GM12878 (cell line): ENCODE data around the gene GOSR2. TPM values are rescaled to one million over a fixed set of nuclear protein-coding genes. Genes with fewer than 3 reads are reported as not detected.

Experiments
- ATAC-seq: fragments of 200-7000 bp; cut with Tn5 transposase; 3 replicates; pipeline ENCODE4 v1.9.1; 2020; ENCODE audit warnings: mild to moderate bottlenecking, moderate library complexity
- BruUV-seq: library from RNA; stranded (reverse); fragments of 400-500 nt; replicated peaks from 2 replicates; lab custom pipeline; 2021; lab: Mats Ljungman, UMichigan
- CTCF ChIA-PET: fragments of 300-600 bp; sonication (Branson Sonifier 250); formaldehyde crosslinking; extraction: SDS; loops from one replicate; lab custom pipeline; 2021; ENCODE audit warnings: inconsistent platforms; lab: Yijun Ruan, JAX
- POLR2A ChIA-PET: fragments of 350-600 bp; formaldehyde crosslinking; extraction: SDS; loops from one replicate; lab custom pipeline; 2021; ENCODE audit warnings: inconsistent platforms; lab: Charles Lee
- RAD21 ChIA-PET: fragments of 300-600 bp; sonication (Branson Sonifier 250); formaldehyde crosslinking; loops from one replicate; lab custom pipeline; 2023; ENCODE audit warnings: antibody characterized with exemption; ENCODE audit not compliant: unreplicated experiment; lab: Charles Lee
- SMC1A ChIA-PET: fragments of 300-600 bp; sonication (Branson Sonifier 250); formaldehyde crosslinking; loops from one replicate; lab custom pipeline; 2023; ENCODE audit not compliant: unreplicated experiment, uncharacterized antibody; lab: Charles Lee
- DNase-seq: peaks from one replicate; pipeline ENCODE4 v3.0.0-alpha.2; 2011; ENCODE audit warnings: low read depth, low spot score
- FAIRE-seq: peaks from 3 replicates; lab custom pipeline; 2011; peaks lifted over from hg19 to GRCh38; lab: Jason Lieb, UNC
- H2AFZ ChIP-seq: 2 replicates; pipeline ENCODE4 v1.6.0; 2011; ENCODE audit warnings: low read depth, low read length, control low read depth; ENCODE audit not compliant: control insufficient read depth
- H3K27ac ChIP-seq: 2 replicates; pipeline ENCODE4 v1.5.1; 2011; ENCODE audit warnings: control low read depth; ENCODE audit not compliant: control insufficient read depth, insufficient read depth
- H3K27me3 ChIP-seq, 2 experiments: replicated peaks in 1 of 2; 2 replicates each; pipeline versions ENCODE4 v1.6.0 to v1.6.1; 2011; ENCODE audit warnings: low read length in 1 of 2; ENCODE audit not compliant: control insufficient read depth in 2 of 2, insufficient read depth in 2 of 2
- H3K36me3 ChIP-seq, 2 experiments: 2 replicates each; pipeline ENCODE4 v1.5.1; 2011; ENCODE audit warnings: low read length in 1 of 2; ENCODE audit not compliant: control insufficient read depth in 2 of 2, insufficient read depth in 2 of 2
- H3K4me1 ChIP-seq: 2 replicates; pipeline ENCODE4 v1.6.1; 2011; ENCODE audit warnings: mild to moderate bottlenecking, low read length, moderate library complexity, mixed read lengths; ENCODE audit not compliant: control insufficient read depth, insufficient read depth
- H3K4me2 ChIP-seq: 2 replicates; pipeline ENCODE4 v1.6.0; 2011; ENCODE audit warnings: control low read depth; ENCODE audit not compliant: control insufficient read depth, insufficient read depth
- H3K4me3 ChIP-seq: fragments of 200-600 bp; sonication (generic); 2 replicates; pipeline ENCODE4 v1.5.1; 2016
- H3K79me2 ChIP-seq: 2 replicates; pipeline ENCODE4 v1.6.0; 2011; ENCODE audit warnings: low read length; ENCODE audit not compliant: control insufficient read depth, insufficient read depth
- H3K9ac ChIP-seq: 2 replicates; pipeline ENCODE4 v1.8.0; 2011; ENCODE audit warnings: low read length, control low read depth, mixed read lengths; ENCODE audit not compliant: control insufficient read depth, insufficient read depth
- H3K9me3 ChIP-seq: replicated peaks from 3 replicates; pipeline ENCODE4 v1.5.1; 2011; ENCODE audit warnings: mild to moderate bottlenecking, low read length; ENCODE audit not compliant: control insufficient read depth, insufficient read depth
- H4K20me1 ChIP-seq: 2 replicates; pipeline ENCODE4 v1.6.0; 2011; ENCODE audit not compliant: control insufficient read depth, insufficient read depth
- CHD1 ChIP-seq: IDR thresholded peaks from 2 replicates; pipeline ENCODE4 v1.6.1; 2012; ENCODE audit warnings: low read depth, low read length, improper control_type of control experiment
- DPF2 ChIP-seq: fragments of 450-650 bp; IDR thresholded peaks from 2 replicates; pipeline ENCODE4 v1.6.1; 2017; ENCODE audit warnings: mild to moderate bottlenecking
- E2F8 ChIP-seq: fragments of 450-650 bp; IDR thresholded peaks from 2 replicates; pipeline ENCODE4 v1.6.1; 2018; ENCODE audit warnings: mild to moderate bottlenecking, low read depth, moderate library complexity; ENCODE audit not compliant: partially characterized antibody
- MYC ChIP-seq: IDR thresholded peaks from 2 replicates; pipeline ENCODE4 v1.6.1; 2011; ENCODE audit warnings: mild to moderate bottlenecking, low read length, moderate library complexity, inconsistent platforms; ENCODE audit not compliant: insufficient read depth, insufficient replicate concordance, insufficient read length, severe bottlenecking
- POLR2A ChIP-seq: IDR thresholded peaks from 2 replicates; pipeline ENCODE4 v1.6.1; 2011; ENCODE audit warnings: low read depth, mild to moderate bottlenecking, low read length
- WGBS: methylation state at CpG from one replicate; pipeline ENCODE4 v1.1.6; 2016; ENCODE audit warnings: low lambda C conversion rate; ENCODE audit not compliant: insufficient replicate concordance, insufficient coverage; ENCODE audit errors: missing lambda C conversion rate; 5-methylcytosine and 5-hydroxymethylcytosine counted together
- in situ Hi-C: fragments of 300-500 bp; cut with MboI; formaldehyde crosslinking; loops from 9 replicates; pipeline ENCODE4 v1.14.3; 2018; ENCODE audit warnings: mixed read lengths
- intact Hi-C: fragments of 100-400 bp; cut with micrococcal nuclease; formaldehyde crosslinking; loops from one replicate; pipeline ENCODE4 v1.14.2; 2022; ENCODE audit not compliant: unreplicated experiment
- polyA plus RNA-seq, 11 experiments: library from polyadenylated mRNA; depleted of rRNA in 4 of 11; unstranded in 6 of 11; stranded (reverse) in 5 of 11; fragments of >200 nt; fragmentation: Nextera tagmentation in 4 of 11; fragmentation: Illumina TruSeq in 1 of 11; extraction: Ambion mirVana in 4 of 11; extraction: Trizol in 1 of 11; gene quantifications; 1 replicate in 1 of 11; 2 replicates in 10 of 11; pipeline versions ENCODE4 v1.2.1 to v1.2.3, GENCODE V29; 2011 to 2016; ENCODE audit warnings: inconsistent platforms in 2 of 11, missing spikeins in 2 of 11, low read depth in 1 of 11
- total RNA-seq, 4 experiments: library from RNA; depleted of rRNA in 3 of 4; stranded (reverse); fragments of >200 nt in 3 of 4; fragmentation: Illumina TruSeq in 1 of 4; extraction: Trizol in 1 of 4; gene quantifications; 2 replicates each; pipeline versions ENCODE4 v1.2.1 to v1.2.3, GENCODE V29; 2013 to 2021

GOSR2 gene
- total and polyA plus RNA-seq, 10 of the 15 experiments (the other 5 are each of a cell fraction or from before 2014, with no cell fraction given) = 30.1 to 64.5 (median 47.0) TPM

- TF ChIP-seq E2F8 = no peak
- no peak for TF ChIP-seq POLR2A
- TF ChIP-seq MYC = no peak
- no peak for TF ChIP-seq DPF2
- TF ChIP-seq CHD1 = no peak
- Histone ChIP-seq H3K36me3 (no peaks in the 10 kb centered on the region), H3K9ac (no peak overlapping the region), H3K79me2 (no peaks in the 10 kb centered on the region), H3K4me2 (no peak overlapping the region), H3K27ac (no peak overlapping the region), H3K27me3 (no peaks in the 10 kb centered on the region), H2AFZ (no peak overlapping the region), H3K4me1 (no peaks in the 10 kb centered on the region), H4K20me1 (no peaks in the 10 kb centered on the region), H3K9me3 (no peaks in the 10 kb centered on the region), H3K4me3 (no peak overlapping the region)
- DNase-seq = no peak
- CTCF ChIA-PET = interaction anchor here (0.7 kb wide), 1 partner anchor 105 kb away, joined by 4 read pairs; no protein-coding TSS in a partner anchor
- intact Hi-C loops (loop anchor here (10.0 kb wide), 1 partner anchor 54 kb away; no protein-coding TSS in a partner anchor), in situ Hi-C loops (no loop called here)
- 23% methylated on average over 7 of the region's 7 CpGs for WGBS
- ATAC-seq = no peak
- POLR2A ChIA-PET = no interaction called here
- FAIRE-seq = no peak
- RAD21 ChIA-PET = no interaction called here
- no TSS peak for BruUV-seq
- SMC1A ChIA-PET = no interaction called here
Measured at GRCh38 chr17:46879101-46879500, 43.9 kb upstream of the GOSR2 start.
